GM18867 (cell line): ENCODE results near the gene SERPINB6.
"Not testable (repeated sequence)": the region's sequence is repeated elsewhere in the genome, so short reads cannot be mapped to it uniquely, and the experiment has no call there.

Experiments used
- ATAC-seq: cut with Tn5 transposase; IDR thresholded peaks from one replicate; pipeline ENCODE4 v1.9.1; 2021; ENCODE audit warnings: mild to moderate bottlenecking, moderate library complexity; ENCODE audit not compliant: unreplicated experiment

SERPINB6 gene

GRCh38 chr6:2959909-2960719 lies 11.3 kb downstream of the SERPINB6 start:
- no peak for ATAC-seq

GRCh38 chr6:2958776-2959175 lies 12.6 kb downstream of the SERPINB6 start:
- no peak for ATAC-seq

GRCh38 chr6:2958331-2958711 lies 13.0 kb downstream of the SERPINB6 start:
- ATAC-seq = no peak

GRCh38 chr6:2957696-2958330 lies 13.6 kb downstream of the SERPINB6 start:
- ATAC-seq = no peak

GRCh38 chr6:2956930-2957685 lies 14.3 kb downstream of the SERPINB6 start:
- ATAC-seq = no peak

- no peak for ATAC-seq
Observed at GRCh38 chr6:2953098-2953497, 18.3 kb downstream of the SERPINB6 start.

GRCh38 chr6:2952557-2953095 lies 18.7 kb downstream of the SERPINB6 start:
- ATAC-seq = peak; percentile 94

- no peak for ATAC-seq
Observed at GRCh38 chr6:2951728-2952127, 19.6 kb downstream of the SERPINB6 start.

GRCh38 chr6:2950713-2951112 lies 20.7 kb downstream of the SERPINB6 start:
- no peak for ATAC-seq

- no peak for ATAC-seq
Observed at GRCh38 chr6:2949536-2950083, 21.8 kb downstream of the SERPINB6 start.

GRCh38 chr6:2949121-2949520 lies 22.2 kb downstream of the SERPINB6 start:
- no peak for ATAC-seq

- no peak for ATAC-seq
Observed at GRCh38 chr6:2948228-2949025, 22.9 kb downstream of the SERPINB6 start.

- no peak for ATAC-seq
Observed at GRCh38 chr6:2947445-2947844, 23.9 kb downstream of the SERPINB6 start.

- ATAC-seq = no peak
Observed at GRCh38 chr6:2945153-2945452, 26.3 kb downstream of the SERPINB6 start.

GRCh38 chr6:2944405-2945152 lies 26.8 kb downstream of the SERPINB6 start:
- no peak for ATAC-seq

- no peak for ATAC-seq
Observed at GRCh38 chr6:2943564-2943955, 27.8 kb downstream of the SERPINB6 start.

GRCh38 chr6:2942914-2943563 lies 28.3 kb downstream of the SERPINB6 start:
- ATAC-seq = no peak

GRCh38 chr6:2942116-2942515 lies 29.3 kb downstream of the SERPINB6 start:
- ATAC-seq = not testable (repeated sequence)

- ATAC-seq = no peak
Observed at GRCh38 chr6:2940851-2941250, 30.5 kb downstream of the SERPINB6 start.
